ENCODE measurements around the gene ADAMTS16.
"Not testable (repeated sequence)": the region's sequence is repeated elsewhere in the genome, so short reads cannot be mapped to it uniquely, and the experiment has no call there.

The ADAMTS16 gene

DNA sequence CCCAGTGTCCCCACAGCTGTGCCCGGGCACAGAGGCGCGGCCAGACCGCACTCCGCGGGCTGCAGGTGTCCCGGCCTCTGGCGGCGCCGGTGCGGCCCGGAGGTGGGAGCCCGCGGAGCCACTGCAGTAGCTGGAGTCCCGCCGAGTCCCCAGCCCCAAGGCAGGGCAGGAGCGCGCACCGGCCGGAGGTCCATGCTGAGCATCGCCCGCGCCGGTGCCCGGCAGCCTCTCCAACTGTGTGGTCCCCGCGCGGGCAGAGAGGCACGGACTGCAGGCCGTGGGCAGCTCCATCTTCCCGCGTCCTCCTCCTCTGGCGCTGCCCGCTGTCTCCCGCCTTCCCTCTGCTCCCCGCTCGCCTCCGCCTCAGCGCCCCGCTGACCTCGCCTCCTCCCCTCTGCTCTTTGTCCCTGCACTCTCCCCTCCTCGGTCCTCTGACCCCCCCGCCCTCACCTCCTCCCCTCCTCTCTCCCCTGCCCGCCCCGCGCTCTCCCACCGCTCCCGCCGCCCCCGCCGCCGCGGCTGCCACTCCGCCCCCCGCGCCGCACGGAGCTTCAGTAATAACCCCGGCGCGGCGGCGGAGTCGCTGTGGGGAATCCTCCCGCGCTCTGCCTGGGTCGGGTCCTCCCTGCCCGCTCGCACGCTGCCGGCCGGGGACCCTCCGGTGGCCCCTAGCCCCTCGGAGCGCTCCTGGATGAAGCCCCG, at the start of gene ADAMTS16:
Gene ADAMTS16, plus strand, starts transcription at position 554 of the 702 bp plus-strand sequence. Its CDS starts 138 bp downstream, at position 692.
- DNase-seq (ENCODE audit: low read depth, low spot score) = peak; percentile 53

GRCh38 chr5:5092149-5092548, 48.0 kb upstream of the ADAMTS16 start:
- DNase-seq (ENCODE audit: low read depth, low spot score) = no peak

DNA sequence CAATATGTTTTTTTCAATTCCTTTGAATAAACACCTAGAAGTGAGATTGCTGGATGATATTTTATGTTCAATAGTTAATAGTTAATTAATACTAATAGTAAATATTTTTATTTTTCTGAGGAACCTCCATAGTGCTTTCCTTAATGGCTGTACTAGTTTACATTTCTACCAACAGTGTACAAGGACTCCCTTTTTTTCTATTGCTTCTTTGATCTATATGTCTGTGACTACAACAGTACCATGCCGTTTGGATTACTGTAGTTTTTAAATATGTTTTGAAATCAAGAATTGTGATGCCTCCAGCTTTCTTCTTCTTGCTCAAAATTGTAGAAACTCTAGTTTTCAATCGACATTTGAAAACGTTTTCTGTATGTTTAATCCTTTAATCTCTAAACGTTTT, 39.5 kb upstream of the ADAMTS16 start:
- DNase-seq (ENCODE audit: low read depth, low spot score) = no peak

GRCh38 chr5:5101676-5102075, 38.5 kb upstream of the ADAMTS16 start:
- DNase-seq (ENCODE audit: low read depth, low spot score) = no peak

- peak; percentile 85 for DNase-seq (ENCODE audit: low read depth, low spot score)
Measured at GRCh38 chr5:5103245-5103644, 36.9 kb upstream of the ADAMTS16 start.

- DNase-seq (ENCODE audit: low read depth, low spot score) = no peak
Measured at GRCh38 chr5:5104550-5104949, 35.6 kb upstream of the ADAMTS16 start.

- DNase-seq (ENCODE audit: low read depth, low spot score) = no peak
Measured at GRCh38 chr5:5105531-5105930, 34.6 kb upstream of the ADAMTS16 start.

DNA sequence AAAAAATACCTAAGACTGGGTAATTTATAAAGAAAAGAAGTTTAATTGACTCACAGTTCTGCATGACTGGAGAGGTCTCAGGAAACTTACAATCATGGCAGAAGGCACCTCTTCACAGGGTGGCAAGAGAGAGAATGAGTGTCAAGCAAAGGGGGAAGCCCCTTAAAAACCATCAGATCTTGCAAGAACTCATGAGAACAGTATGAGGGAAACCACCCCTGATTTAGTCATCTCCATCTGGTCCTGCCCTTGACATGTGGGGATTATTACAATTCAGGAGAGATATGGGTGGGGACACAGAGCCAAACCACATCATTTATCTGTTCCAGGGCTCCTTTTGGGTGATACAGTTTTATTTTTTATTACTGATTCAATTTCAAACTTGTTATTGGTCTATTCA, 23.2 kb upstream of the ADAMTS16 start:
- DNase-seq (ENCODE audit: low read depth, low spot score) = no peak

- no peak for DNase-seq (ENCODE audit: low read depth, low spot score)
Measured at GRCh38 chr5:5122776-5123175, 17.4 kb upstream of the ADAMTS16 start.

DNA sequence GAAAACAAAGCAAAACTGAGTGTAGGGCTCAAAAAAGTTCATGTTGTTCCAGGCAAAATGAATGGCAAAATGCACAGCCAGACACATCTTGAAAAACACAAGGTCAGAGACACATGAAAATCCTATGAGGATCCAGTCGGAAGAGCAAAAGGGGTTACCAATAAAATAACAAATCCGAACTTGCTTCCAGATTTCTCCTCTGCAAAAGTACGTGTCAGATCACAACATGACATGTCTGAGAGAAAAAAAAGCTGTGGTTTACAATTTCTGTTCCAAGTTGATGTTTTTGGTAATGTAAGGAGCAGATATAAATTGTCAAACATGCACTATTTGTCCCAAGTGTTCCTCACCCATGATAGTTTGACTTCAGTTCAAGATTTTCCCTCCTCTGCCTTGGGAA, 15.9 kb upstream of the ADAMTS16 start:
- DNase-seq (ENCODE audit: low read depth, low spot score) = no peak

DNA sequence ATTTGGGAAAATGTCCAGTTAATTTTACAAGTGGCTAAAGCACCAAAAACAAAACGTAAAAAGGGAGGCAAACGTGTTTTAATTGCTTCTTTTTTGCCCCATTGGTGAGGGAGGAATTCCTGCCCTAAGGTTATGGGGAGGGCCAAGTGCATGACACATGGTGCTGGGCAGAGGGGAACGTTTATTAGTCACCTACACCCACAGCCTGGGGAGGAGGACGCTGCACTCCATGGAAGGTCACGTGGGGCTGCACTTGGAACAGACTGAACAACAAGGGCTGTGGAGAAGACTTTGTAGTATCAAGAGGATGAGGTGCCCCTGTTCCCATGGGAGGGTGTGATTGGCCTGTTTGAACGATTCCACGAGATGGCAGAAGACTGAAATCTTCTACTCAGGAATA, 13.7 kb upstream of the ADAMTS16 start:
- DNase-seq (ENCODE audit: low read depth, low spot score) = peak; percentile 52

GRCh38 chr5:5128766-5129165, 11.4 kb upstream of the ADAMTS16 start:
- DNase-seq (ENCODE audit: low read depth, low spot score) = no peak

- no peak for DNase-seq (ENCODE audit: low read depth, low spot score)
Measured at GRCh38 chr5:5132234-5132633, 7.9 kb upstream of the ADAMTS16 start.

DNA sequence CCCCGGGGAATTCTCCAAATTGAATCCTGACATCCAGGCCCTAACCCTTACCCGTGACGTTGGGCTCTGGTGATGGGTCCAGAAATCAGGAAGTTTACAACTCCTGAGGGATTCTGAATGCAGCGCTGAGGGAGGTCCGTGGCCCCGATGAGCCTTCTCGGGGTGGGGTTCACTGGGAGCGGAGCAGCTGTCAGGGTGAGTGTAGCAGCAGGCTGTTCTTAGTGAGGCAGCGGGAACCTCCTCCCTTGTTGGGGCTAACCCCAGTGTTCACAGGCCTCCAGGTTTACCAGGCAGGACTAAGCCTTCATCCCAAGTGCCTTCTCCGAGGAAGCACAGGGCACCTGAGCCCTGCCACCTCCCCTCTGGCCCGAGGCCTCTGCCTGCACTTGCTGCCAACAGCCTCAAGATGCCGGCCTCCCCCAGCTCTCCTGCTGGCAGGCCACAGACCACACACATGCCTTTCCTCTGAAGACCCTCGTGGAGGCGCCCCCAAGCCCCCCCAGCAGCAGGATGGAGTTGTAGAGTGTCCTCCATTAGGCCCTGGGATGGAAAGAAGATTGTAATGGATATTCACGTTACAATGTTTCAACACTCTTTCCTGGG, 7.3 kb upstream of the ADAMTS16 start:
- DNase-seq (ENCODE audit: low read depth, low spot score) = no peak

DNA sequence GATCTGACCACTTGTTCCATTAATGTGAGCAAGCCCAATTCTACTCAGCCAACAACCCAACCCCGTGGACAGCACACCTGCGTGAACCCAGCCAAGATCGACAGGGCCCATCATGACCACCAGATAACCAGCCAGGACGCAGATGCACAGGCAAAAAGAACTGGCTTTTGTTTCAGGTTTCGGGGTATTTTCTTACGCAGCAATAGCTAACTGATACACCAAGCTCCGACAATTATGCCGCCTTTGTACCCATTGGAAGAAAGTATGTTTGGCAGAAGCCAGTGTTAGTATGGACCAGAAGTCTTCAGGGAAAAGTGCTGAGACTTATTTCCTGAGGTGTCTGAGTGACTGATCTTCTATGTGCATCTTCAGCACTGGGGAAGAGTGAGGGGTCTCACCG, 6.0 kb upstream of the ADAMTS16 start:
- DNase-seq (ENCODE audit: low read depth, low spot score) = no peak

DNA sequence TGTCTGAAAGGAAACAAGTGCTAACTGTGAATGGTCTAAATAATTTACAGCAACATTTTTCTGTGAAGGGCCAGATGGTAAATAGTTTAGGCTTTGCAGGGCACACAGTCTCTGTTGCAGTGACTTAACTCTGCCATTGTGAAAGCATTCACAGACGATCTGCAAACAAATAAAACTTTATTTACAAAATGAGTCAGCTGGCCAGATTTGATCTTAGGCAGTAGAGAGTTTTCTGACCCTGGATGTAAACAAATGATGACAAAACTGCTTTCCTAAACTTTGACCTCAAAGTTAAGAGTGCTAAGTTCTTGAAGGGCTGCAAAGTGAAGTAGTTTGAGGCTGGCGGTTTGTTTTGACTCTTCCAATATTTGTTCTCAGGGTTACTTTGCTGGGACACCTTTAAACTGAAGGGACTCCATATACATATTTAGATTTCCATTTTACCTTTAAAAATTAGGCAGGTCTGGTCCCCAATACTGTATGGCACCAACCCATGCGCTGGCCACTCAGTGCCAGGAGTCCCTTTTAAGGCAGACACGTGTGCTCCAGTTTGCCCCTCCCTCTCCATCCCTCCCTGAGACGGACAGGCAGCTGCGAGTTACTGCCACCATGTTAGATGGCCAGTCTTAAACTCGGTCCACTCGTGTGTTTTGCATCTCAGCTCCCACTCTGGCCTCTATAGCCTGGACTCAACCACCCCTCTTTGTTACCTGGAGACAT, 4.0 kb upstream of the ADAMTS16 start:
- peak; percentile 13 for DNase-seq (ENCODE audit: low read depth, low spot score)

- DNase-seq (ENCODE audit: low read depth, low spot score) = not testable (repeated sequence)
Measured at GRCh38 chr5:5137851-5138250, 2.3 kb upstream of the ADAMTS16 start.

GRCh38 chr5:5139336-5139776, 774 bp upstream of the ADAMTS16 start:
- DNase-seq (ENCODE audit: low read depth, low spot score) = no peak

GRCh38 chr5:5140479-5141338, 579 bp downstream of the ADAMTS16 start:
- DNase-seq (ENCODE audit: low read depth, low spot score) = peak; percentile 45

DNA sequence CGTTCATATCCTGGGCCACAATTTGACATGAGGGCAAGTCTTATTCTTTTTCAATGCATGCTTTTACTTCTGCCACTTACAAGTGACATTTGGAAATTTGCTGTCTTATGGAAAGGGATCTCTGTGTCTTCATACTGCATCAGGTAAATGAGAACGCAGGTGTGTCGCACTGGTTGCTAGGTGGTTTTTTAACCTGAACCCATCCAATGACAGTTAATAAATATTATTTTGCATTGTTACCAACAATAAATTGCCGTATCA, 1.1 kb downstream of the ADAMTS16 start:
- peak; percentile 6 for DNase-seq (ENCODE audit: low read depth, low spot score)

- peak; percentile 80 for DNase-seq (ENCODE audit: low read depth, low spot score)
Measured at GRCh38 chr5:5141625-5142525, 1.7 kb downstream of the ADAMTS16 start.

Data from astrocyte of the hippocampus (primary cell).